Hypothalamus (tissue), 51 donors: ENCODE measurements around the gene IRF7.
"Not testable (repeated sequence)": the region's sequence is repeated elsewhere in the genome, so short reads cannot be mapped to it uniquely, and the experiment has no call there.

Experiments
- DNase-seq, 51 donors: peaks; one replicate each; lab custom pipeline; 2025; lab: John Stamatoyannopoulos, UW

Gene IRF7

DNA sequence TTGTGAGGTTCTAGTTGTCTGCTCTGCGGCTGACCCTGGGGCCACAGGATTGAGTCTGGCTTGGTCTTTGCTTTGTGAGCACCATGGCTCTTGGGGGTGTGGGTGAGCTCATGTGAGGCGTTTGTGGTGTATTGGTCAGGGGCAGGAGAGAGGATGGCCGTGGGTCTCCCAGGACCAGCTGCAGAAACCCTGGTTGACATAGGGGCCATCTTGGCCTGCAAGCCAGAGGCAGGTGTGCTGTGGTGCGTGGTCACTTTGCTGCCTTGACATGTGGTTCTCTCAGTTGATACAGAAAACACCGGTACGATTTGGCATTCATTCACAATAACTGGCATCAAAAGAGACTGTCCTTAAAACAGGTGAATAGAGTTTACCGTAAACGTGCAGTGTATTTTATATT, 28.2 kb downstream of the IRF7 start:
- no peak for DNase-seq

DNA sequence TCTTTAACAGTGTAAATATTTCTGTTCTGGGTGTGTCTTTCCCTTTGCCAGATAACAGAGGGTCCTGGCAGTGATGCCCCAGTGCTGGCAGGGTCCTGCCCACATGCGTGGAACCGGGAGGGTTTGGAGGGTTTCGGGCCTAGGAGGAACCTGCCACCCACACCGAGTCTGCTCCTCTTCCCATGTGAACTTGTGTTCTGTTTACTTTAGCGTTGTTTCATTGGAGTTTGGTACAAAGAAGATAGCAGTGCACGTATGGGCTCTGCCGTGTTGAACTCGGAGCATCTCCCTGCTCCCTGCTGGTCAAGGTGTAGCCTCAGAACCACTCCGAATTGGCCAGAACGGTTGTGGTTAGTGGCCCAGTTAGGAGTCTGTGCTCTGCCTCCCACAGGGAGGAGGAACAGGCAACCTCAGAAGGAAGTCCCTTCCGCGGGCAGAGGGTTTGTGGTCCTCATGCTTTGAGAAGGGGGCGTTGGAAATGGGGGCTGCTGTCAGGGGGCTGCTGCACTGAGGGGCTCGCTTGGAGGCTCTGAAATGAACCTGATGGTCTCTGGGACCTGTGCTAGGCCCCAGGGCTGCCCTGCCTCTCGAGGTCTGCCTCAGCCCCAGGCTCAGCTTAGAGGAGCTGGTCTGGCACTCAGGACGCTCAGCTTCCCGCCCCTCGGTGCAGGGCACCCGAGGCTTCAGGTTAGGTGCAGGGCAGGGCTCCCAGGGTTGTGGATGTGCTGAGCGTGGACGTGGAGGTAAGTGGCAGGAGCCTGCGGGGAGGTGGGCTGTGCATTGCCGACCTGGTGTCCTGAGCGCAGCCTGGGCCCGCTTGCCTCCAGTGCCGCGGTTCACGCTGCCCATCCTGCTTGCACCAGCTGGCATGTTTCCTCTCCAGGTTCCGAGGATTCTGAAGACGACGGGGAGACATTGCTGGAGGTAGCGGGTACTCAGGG, 29.1 kb downstream of the IRF7 start:
- no peak for DNase-seq

DNA sequence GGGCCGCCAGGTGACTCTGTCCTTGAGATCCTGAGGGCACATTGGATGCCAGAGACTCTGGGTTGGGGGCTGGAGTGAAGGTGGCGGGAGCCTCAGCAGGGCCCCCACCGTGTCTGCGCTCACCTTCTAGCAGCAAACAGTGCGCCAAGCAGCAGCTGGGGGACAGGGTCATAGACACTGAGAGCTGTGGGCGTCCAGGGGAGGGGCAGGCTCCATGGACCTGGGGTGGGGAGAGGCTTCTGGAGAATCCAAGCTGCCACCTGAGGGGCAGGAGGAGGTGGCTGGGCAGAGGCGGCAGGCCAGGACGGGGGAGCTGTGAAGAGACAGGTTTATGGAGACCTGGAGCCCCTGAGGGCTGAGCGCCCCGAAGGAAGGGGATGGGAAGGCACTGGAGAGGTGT, 31.5 kb downstream of the IRF7 start:
- DNase-seq = no peak

DNA sequence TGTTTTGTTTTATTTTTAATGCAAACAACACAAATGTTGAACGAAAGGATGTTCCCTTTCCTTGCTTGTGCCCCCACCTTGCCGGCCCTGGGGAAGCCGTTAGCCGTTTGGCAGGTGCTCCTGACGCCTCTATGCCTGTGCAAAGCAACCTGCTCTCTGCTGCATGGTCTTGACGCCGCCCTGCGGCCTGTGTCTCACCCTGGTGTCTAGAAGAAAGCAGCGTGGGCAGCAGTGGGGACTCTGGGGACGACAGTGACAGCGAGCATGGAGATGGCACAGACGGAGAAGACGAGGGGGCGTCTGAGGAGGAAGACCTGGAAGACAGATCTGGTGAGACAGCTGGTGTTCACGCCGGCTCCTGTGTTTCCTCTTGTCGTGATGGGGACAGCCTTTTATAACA, 34.0 kb downstream of the IRF7 start:
- DNase-seq = peak in 1 of 51 donors; percentile 69

DNA sequence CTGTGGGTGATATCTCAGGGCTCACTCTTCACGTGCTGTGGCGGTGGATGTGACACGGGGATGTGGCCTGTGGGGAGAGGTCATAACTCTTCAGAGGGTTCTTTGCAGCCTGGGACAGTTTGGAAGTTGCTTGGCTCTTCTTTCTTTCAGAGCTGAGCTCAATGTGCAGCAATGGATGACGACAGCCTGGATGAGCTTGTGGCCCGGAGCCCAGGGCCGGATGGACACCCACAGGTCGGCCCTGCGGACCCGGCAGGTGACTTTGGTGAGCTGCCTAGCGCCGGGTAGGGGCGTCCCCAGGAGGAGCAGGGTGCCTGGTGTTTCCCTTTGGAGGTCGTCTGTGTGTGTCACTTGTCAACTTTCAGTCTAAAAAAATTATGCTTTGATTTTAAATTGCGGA, 34.4 kb downstream of the IRF7 start:
- no peak for DNase-seq

DNA sequence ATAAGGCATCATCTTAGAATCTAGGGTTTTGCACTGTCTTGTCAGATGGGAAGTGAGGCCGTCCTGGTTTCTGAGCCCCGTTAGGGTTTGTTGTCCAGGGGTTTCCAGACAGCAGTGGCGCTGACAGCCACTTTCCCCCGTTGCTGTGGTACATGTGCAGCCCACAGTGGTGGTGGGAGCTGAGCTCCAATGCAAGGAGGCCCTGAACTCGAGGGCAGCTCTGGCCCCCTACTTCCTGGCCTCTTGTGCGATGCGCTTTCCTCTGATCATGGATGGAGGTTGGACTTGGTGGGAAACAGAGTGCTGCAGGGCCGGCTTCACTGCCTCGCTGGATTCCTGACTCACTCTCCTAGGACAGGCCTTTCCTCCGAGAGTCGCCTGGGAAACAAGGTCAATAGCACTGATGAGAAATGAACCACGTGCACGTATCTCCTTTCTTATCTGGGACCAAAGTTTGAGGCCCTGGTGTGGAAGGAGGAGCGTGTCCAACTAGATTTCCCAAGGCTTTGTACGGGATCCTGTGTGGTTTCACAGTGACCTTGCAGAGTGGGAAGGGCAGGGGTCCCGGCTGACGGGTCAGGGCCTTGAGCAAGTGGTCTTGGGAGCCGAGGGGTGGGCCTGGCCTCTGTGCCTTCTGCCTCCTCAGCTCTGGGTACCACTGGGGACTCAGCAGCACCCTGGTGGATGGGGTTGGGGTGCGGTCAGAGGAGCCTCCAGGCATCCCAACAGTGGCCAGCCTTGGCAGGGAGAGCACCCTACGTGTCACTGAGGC, 35.7 kb downstream of the IRF7 start:
- no peak for DNase-seq

DNA sequence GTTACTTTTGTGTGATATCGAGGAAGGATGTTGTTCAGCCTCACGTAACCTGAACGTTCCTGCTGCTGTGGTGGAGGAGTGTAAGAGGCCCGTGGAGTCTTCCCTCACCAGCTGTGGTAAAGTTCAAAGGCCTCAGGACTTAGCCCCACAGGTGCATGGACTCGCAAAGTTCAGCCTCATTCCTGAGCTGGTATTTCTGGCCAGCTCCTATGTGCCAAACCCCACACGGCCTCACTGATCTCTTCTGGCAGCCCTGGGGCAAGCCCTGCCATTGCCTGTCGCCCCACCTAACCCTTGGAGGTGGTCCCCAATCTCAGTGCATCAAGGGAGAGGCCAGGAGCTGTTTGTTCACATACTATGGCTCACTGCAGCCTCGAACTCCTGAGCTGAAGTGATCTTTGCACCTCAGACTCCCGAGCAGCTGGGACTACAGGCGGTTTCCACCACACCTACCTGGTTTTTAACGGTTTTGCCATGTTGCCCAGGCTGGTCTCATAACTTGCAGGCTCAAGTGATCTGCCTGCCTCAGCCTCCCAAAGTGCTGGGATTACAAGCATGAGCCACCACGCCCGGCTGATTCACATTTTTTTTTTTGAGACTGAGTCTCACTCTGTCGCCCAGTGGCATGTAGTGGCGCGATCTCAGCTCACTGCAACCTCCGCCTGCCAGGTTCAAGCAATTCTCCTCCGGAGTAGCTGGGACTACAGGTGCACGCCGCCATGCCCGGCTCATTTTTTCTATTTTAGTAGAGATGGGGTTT, 37.3 kb downstream of the IRF7 start:
- no peak for DNase-seq

DNA sequence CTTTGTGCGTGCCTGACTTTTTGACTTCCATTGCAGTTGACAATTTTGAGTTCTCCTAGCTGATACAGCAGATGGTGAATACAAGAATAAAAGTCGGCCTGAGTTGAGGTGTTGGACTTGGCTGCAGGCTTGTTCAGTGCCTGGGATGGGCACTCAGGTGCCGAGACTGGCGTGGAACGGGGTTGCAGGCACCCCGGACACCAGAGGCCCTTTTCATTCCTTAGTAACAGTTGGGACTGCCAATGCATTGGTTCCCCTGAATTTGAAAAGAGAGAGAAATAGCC, 38.2 kb downstream of the IRF7 start:
- DNase-seq = no peak

DNA sequence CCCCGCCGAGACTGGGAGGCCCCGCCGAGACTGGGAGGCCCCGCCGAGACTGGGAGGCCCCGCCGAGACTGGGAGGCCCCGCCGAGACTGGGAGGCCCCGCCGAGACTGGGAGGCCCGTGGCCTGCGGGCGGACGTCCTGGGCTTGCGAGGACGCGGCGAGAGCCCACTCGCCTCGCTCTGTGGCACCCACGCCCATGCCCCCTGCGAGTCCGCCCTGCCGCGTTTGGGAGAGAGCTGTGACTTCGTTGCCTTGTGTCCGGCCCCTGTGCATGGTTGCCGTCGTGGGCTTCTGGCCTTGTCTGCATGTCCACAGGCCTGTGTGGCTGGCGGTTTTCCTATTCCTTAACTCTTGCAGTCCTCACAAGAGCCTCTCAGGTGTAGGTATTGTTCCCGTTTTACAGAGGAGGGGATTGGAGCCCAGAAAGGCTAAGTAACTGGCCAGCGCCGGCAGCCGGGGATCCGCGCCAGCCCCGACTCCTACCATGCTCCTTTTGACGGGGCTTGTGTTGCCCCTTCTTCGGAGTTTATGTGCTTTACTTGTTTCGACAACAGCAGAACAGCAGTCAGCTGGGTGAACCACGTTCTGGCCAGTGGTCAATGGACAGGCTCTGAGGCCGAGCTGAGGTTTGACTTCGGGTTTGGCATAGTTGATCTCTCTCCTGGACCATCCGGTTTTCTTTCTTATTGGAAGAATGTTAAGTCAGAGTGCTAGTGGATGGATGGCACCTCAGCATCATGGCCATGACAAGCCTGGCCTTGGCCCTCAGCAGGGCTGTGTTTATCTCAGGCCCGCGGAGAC, 38.7 kb downstream of the IRF7 start:
- DNase-seq = no peak

DNA sequence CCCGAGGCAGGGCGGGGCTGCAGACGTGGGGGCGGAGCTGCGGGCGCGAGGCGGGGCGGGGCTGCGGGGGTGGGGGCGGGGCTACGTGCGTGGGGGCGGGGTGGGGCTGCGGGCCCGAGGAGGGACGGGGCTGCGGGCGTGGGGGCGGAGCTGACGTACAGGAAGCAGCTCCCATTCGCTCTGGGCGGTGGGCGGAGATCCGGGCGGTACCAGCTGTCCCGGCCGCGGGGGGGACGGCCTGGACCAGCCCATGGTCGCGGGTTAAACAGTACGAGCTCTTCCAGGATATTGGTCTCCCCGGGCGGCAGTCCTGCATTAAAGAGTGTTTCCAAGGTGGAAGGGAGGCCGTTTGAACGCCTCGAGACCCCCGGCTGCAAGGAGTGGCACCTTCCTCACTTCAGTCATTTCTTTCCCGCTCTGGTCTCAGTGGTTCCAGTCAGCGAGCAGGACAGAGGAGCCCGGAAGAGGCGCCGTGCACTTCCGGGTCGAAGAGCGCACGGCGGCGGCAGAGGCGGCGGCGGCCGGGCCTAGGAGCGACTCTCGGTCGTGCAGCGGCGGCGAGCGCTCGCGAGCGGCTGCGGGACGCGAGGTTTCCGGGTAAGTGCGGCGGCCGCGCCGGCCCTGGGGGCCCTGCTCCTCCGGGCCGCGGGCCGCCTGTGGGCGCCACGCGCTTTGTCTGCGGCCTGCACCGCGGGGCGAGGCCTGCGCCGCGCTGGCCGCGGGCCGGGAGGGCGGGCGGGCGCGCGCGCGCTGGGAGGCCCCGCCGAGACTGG, 39.6 kb downstream of the IRF7 start, which contains the start of gene PHRF1:
PHRF1 (plus strand) TSS at position 475 of the 773 bp plus-strand sequence. CDS start 5,043 bp downstream, outside the sequence.
- peak; percentile 72 to 99 (median 93) for DNase-seq

DNA sequence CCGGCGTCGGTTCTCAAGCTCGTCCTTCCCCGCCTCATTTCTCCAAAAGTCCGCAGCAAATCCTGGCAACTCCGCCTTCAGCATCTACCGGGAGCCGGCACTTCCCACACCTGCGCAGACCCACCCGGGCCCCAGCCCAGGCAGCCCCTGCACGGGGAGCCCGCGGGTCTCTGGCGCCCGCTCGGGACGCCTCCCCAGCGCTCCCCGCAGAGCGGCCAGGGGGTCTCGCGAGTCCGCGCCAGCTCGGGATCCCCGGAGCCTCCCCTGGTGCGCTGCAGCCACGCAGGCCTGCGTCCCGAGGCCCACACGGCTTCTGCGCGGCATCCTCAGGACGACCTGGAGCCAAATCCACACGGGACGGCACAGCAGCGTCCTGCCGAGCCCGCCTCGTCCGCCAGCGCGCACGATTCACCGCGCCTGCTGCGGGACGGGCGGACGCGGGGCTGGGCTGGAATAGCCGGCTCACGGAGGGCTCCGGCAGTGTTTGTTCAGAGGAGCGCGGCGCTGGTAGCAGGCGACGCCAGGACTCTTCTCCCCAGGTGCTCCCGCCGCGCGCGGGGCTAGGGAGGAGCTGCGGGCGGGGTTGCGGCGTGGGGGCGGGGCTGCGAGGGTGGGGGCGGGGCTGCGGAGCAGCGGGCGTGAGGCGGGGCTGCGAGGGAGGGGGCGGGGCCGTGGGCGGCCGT, 40.3 kb downstream of the IRF7 start:
- peak in 2 of 51 donors; percentile 50 to 54 for DNase-seq

DNA sequence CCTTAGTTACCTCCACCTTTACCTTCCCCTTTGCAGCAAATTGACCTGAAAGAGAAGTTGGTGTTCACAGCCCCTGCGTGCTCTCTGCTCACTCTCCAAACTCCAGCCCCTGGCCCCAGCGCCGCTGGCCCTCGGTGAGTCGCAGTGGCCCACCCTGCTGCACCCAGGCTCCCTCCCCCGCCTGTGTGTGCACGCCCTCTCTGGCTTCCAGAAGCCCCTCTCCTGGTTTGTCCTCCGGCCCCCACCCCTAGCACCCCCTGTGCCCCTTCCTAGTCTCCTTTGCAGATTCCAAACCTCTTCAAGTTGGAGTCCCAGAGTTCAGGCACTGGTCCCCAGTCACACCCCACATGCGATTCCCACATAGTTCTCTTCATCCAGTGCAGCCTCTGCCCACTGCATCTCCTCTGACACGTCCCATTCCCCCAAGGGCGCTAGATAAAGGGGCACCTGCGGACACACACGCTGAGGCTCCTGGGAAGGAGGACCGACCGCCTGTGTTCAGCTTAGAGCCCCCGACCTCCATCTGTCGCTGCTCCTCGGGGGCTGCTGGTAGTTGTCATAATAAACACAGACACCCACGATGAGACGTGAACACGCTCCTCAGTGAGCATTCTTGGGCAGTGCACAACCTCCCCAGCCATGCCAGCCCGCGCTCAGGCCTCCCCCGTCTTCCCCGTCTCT, 41.0 kb downstream of the IRF7 start:
- peak in 2 of 51 donors; percentile 38 to 45 for DNase-seq

DNA sequence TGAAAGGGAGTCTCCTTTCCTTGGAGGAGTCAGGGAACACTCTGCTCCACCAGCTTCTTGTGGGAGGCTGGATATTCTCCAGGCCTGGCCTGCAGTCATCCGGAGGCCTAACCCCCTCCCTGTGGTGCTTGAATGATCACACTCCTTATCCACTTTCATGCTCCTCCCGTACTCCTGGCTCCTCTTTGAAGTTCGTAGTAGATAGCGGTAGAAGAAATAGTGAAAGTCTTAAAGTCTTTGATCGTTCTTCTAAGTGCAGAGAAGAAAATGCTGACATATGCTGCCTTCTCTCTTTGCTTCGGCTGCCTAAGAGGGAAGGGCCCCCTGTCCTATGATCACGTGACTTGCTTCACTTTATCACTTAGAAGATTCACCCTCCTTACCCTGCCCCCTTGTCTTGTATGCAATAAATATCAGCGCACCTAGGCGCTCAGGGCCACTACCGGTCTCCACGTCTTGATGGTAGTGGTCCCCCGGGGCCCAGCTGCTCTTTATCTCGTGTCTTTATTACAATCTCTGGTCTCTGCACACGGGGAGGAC, 41.6 kb downstream of the IRF7 start:
- DNase-seq = not testable (repeated sequence)

DNA sequence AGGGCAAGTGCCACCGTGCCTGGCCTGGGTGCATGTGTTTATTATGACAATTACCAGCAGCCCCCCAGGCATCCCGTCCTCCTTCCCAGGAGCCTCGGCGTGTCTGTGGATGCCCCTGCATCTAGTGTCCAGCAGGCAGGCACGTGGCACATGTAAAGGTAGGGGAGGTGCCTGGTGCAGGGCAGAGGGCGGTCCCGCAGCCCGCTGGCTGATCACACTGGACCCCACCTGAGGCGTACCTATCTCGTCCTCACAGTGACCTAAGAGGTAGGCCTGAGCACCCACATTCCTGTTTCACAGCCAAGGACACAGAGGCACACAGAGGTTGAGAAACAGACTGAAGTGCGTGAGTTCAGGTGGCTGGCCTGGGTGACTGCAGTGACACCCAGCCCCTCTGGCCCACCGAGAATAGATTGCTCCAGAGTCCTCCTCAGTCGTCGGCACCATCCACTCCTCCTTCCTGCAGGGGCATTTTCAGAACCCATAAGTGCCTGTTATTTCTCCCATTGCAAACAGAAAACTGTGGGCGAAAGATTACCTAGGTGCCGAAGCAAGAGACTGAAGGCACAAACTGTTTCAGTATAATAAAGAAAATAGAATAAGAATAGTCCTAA, 42.5 kb downstream of the IRF7 start:
- DNase-seq = no peak

DNA sequence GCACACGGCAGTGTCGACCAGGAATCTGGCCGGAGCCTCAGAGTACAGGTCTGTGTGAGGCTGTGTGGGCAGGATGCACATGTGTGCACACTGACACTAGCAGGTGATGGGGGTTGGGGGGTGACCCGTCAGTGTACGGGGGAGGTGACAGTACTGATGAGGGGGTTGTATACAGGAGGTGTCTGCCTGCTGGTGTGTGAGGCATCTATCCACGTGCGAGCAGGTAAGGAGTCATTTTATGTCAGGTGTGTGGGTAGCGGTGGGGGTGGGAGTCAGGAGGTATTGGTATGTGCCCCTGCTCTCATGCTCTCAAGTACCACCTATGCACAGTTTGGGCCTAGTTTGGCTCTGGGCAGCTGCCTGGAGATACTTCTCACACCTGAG, 44.0 kb downstream of the IRF7 start:
- DNase-seq = no peak

DNA sequence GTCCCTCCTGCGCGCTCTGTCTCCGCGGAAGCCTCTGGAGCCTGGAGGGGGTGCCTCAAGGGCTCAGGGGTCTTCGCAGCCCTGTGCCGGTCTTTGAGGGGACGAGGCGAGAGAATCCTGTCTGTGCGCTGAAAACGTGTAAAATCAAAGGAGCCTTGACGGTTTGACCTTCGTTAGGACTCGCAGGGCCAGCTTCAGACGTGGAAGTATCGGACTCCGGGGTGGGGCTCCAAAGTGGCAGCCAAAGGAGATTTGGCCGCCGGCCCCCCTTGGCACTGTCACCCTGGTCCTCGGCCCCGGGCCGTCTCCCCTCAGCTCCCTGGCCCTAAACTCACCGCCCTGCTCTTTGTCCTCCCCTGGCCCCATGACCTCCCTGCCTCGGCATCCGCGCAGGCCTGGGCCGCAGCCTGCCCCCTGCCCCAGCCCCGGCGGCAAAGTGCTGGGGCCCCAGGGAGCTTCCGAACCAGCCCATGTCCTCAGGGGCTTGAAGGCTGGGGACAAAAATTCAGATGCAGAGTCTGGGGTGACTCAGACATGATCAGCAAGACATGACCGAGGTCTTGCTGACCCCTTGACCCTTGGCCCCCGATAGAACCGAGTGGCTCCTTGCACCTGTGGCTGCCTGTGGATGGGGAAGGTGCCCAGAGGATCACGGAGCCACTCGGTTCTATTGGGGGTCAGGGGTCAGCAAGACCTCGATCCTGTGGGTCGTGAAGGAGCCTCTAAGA, 46.4 kb downstream of the IRF7 start:
- DNase-seq = no peak
